GM13977 (cell line): Measurements from ENCODE around the gene UBXN6.

Experiments
- DNase-seq: peaks from one replicate; pipeline ENCODE4 v3.0.0; 2012; ENCODE audit warnings: low spot score
- CTCF ChIP-seq: IDR thresholded peaks from 2 replicates; pipeline ENCODE4 v1.5.1; 2012; ENCODE audit warnings: mild to moderate bottlenecking, control low read depth; ENCODE audit not compliant: insufficient read depth; ENCODE audit errors: extremely low read depth, missing control alignments
- in situ Hi-C: fragments of 300-500 bp; cut with MboI; formaldehyde crosslinking; loops from one replicate; pipeline ENCODE4 v1.12.0; 2022; ENCODE audit warnings: low sequenced_read_pairs, low pct_unique_long_range_greater_than_20kb, mixed read lengths, inconsistent platforms; ENCODE audit not compliant: unreplicated experiment

Gene UBXN6

GRCh38 chr19:4409123-4409933 is 48.3 kb downstream of the UBXN6 start:
- in situ Hi-C loops: no loop called here
- TF ChIP-seq CTCF: no peak
- DNase-seq: no peak

GRCh38 chr19:4406626-4407025 is 51.0 kb downstream of the UBXN6 start:
- TF ChIP-seq CTCF: no peak
- in situ Hi-C loops: no loop called here
- DNase-seq: no peak

GRCh38 chr19:4405977-4406376 is 51.6 kb downstream of the UBXN6 start:
- no peak for DNase-seq
- no peak for TF ChIP-seq CTCF
- in situ Hi-C loops: no loop called here

GRCh38 chr19:4403005-4403761 is 54.4 kb downstream of the UBXN6 start:
- in situ Hi-C loops: no loop called here
- no peak for DNase-seq
- no peak for TF ChIP-seq CTCF

- in situ Hi-C loops: no loop called here
- DNase-seq: peak; percentile 100
- TF ChIP-seq CTCF: no peak
Measured at GRCh38 chr19:4402171-4403004, 55.2 kb downstream of the UBXN6 start, which contains the start of gene CHAF1A. Gene CHAF1A, plus strand, starts transcription at chr19:4402640. Its CDS starts 123 bp downstream, at chr19:4402763.

GRCh38 chr19:4401769-4402170 is 55.8 kb downstream of the UBXN6 start:
- no peak for DNase-seq
- in situ Hi-C loops: no loop called here
- TF ChIP-seq CTCF: no peak
